Measurements from ENCODE around the gene PROSER2.

Gene PROSER2

GRCh38 chr10:11869743-11870460, 46.7 kb downstream of the PROSER2 start:
- DNase-seq, result no peak

GRCh38 chr10:11870461-11870780, 47.3 kb downstream of the PROSER2 start:
- DNase-seq, result no peak

DNA sequence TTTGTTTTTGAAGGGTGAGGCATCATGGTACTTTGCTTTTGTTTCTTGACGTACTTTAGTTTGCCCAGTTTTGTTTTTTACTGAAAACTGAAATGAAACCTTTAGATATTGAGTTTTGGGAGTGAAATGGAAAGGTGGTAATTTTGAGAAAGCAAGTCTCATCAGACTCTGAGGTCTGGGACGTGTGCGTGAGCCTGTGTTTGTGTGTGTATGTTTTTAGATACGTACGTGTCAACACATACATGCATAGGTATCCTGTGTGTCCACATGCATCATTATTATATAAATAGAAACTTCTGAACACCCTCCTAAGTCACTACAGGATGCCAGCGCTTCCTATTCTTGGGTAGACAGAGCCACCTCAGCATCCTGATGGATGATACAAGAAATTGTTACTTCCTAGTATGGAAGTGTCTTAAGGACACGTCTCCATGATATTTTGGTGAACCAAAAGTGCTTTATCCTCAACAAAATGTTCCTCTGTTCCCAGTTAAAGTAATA, 47.8 kb downstream of the PROSER2 start:
- no peak for DNase-seq

- no peak for DNase-seq
Observed at GRCh38 chr10:11871466-11871865, 48.3 kb downstream of the PROSER2 start.

- DNase-seq, result no peak
Observed at GRCh38 chr10:11874568-11875493, 51.7 kb downstream of the PROSER2 start.

- DNase-seq, result no peak
Observed at GRCh38 chr10:11875494-11876281, 52.5 kb downstream of the PROSER2 start.

- DNase-seq, result no peak
Observed at GRCh38 chr10:11876324-11876723, 53.2 kb downstream of the PROSER2 start.

DNA sequence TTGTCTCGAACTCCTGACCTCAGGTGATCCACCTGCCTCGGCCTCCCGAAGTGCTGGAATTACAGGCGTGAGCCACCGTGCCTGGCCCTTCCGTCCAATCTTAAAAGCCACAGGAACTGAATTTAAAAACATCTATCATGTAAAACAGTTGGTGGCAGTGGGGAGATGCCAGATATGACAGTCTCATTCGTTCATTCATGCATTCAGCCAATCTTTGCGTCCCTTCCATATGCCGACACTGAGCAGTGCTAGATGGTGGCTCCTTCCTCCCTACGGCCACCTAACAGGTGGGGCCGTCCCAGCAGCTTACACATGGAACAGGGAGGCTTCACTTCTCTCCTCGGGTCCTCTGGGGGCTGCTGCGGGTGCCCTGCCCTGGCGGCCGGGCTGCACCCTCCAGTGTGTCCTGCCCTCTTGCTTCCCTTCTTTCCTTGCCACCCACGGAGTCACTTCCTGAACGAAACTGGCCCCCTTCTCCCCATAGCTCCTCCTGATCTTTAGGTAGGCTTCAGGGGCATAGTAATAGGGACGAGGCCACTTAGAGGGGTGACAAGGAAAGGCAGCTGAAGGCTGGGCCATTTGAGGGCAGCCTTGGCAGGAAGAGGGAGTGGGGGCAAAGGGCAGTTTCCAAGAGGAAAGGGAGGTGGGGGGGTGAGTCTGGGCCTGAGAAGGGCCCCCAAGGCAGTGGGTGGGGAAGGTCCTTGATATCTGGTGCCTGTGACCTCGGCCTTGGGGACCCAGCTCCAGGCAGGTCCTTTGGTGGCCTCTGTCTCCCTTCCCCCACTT, 53.8 kb downstream of the PROSER2 start:
- DNase-seq, result no peak

GRCh38 chr10:11877591-11877905, 54.4 kb downstream of the PROSER2 start:
- no peak for DNase-seq

DNA sequence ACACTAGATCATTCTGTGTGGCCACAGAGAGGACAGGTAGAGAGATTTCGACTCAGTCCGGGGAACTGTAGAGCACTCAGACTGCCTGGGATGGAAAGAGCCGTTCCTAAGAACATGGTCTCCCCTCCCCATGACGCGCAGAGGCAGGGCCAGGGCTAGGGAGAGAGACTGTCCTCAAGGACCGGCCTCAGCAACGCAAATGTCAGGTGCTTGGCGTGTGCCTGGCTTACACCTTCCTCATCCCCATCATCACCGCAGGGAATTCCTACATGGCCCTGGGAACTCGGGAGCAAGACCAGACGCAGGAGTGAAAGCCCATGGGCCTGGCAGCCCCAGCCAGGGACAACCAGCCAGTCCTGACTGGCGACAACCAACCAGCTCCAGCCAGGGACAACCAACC, 55.6 kb downstream of the PROSER2 start:
- no peak for DNase-seq

GRCh38 chr10:11879387-11880094, 56.4 kb downstream of the PROSER2 start:
- no peak for DNase-seq

DNA sequence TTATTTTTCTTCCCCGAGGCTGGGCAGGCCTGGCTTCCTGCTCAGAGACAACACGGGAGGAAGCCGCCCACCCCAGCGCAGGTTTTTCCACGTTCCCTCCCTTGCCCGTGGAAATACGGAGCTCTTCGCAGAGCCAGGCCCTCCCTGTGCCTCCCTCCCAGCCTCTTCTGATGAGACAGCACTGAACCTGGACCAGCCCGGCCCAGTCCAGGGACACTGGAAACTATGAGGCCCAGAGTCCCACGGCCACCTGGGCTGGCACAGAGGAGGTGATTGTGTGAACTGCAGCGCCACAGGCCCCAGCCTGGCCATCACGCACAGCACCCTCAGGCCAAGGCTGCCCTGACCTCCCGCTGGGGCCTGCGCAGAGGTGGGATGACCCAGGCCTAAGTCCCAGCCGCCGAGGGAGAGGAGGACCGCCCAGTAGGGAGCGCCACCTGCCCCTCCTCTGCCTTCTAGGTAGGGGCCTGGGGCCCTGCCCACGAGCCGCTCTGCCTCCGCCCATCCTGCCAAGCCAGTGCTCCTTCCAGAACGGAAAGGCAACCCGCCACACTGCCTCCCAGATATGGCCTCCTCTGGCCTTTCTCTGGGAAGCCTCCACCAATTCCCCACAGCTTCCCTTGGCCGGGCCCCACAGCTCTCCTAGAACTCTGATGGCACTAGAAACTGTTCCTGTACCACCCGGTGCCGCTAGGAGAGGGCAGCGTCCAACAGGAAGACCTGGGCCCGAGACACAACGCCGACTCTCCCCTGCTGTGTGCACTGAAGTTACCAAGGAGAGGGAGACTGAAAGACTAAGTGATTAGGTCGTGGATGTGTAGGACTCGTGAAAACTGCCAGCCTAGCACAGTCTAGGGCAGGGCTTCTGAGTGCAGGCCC, 57.2 kb downstream of the PROSER2 start:
- DNase-seq, result no peak

GRCh38 chr10:11881030-11881476, 57.9 kb downstream of the PROSER2 start:
- DNase-seq, result no peak

DNA sequence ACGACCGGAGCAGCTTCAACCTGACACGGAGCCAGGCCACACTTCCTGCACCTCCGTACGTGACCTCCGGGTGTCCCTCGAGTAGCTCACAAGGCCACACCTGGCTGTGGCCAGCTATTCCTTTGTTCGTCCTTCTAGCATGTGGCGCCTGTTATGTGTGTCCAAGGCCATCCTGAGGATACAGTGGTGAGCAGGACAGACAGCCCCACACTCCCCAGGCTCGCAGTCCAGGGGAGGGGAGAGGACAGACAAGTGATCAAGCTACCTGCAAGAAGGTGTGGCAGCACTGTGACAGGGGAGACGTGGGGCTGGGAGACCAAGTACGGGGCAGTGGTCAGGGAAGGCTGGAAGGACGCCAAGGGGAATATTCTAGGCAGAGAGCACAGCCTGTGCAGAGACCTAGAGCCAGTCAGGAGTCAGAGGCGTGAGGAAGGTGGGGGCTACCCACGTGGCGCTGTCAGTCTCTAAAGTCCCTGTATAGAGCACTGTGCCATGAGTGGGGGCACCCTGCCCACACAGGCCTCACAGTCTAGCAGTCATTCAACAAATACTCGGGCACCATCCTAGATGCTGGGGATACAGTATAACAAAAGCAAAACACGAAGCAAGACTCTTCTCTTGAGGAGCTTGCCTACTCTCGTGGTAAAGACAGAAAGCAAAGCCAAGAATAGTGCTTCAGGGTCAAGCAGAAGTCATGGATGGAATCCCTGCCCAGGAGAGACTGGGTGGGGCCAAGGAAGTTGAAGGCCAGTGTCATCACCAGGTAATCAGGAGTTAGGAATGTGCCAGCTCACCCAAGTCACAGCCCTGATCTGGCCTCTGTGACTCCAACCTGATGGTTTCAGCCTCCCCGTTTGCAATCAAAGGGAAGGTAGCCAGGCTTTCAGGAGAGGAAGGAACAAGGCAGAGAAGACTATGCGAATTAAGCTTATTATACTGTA, 58.6 kb downstream of the PROSER2 start:
- DNase-seq, result no peak

GRCh38 chr10:11882646-11883375, 59.7 kb downstream of the PROSER2 start:
- no peak for DNase-seq

DNA sequence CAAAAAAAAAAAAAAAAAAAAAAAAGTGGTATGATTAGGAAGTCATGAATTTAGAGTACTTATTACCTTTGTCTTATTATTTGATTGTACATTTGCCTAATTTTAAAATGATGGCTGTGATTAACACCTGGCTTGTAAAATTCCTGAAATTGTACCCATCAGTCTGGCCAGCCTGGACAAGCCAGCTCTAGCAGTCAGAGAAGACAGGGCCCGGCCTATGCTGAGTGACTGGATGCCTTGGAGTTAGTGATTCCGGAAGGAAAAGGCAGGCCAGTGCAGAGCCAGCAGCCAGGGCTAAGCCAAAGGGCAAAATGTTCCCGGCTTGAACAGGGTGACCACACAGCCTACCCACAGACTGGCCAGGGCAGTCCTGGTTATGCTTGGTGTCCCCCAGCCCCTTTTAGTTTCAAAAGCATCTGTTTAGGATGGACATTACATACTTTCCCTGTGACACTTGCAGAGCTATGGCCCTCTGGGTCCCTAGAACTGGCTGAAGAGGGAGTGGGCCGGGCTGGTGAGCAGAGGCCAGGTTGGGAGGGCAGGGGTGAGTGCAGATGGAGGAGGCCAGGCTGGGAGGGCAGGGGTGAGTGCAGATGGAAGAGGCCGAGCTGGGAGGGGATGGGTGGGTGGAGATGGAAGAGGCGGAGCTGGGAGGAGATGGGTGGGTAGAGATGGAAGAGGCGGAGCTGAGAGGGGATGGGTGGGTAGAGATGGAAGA, 61.7 kb downstream of the PROSER2 start:
- no peak for DNase-seq

- no peak for DNase-seq
Observed at GRCh38 chr10:11885437-11886137, 62.4 kb downstream of the PROSER2 start.

GRCh38 chr10:11886138-11886474, 63.0 kb downstream of the PROSER2 start:
- DNase-seq, result no peak
